Ascending aorta (tissue), 2 donors: Measurements from ENCODE around the gene ABCC10. TPM values are rescaled to one million over a fixed set of nuclear protein-coding genes. Genes with fewer than 3 reads are reported as not detected.

Source experiments
- DNase-seq, 2 donors: peaks; one replicate each; pipeline ENCODE4 v3.0.0-alpha.2; 2019; ENCODE audit warnings: low spot score in 2 of 2
- H3K27ac ChIP-seq, 2 donors: fragments of 200-600 bp; sonication (generic); one replicate each; pipeline ENCODE4 v1.5.1; 2016 to 2017; ENCODE audit warnings: mild to moderate bottlenecking in 1 of 2
- H3K27me3 ChIP-seq: fragments of 200-600 bp; sonication (generic); one replicate; pipeline ENCODE4 v1.5.1; 2017
- H3K36me3 ChIP-seq, 2 donors: fragments of 200-600 bp; sonication (generic); one replicate each; pipeline ENCODE4 v1.5.1; 2016
- H3K4me1 ChIP-seq, 2 donors: fragments of 200-600 bp; sonication (generic); one replicate each; pipeline ENCODE4 v1.5.1; 2016 to 2017; ENCODE audit warnings: mild to moderate bottlenecking in 1 of 2
- H3K4me3 ChIP-seq, 2 donors: fragments of 200-600 bp; sonication (generic); one replicate each; pipeline ENCODE4 v1.5.1; 2016 to 2017; ENCODE audit warnings: mild to moderate bottlenecking in 1 of 2
- H3K9me3 ChIP-seq, 2 donors: fragments of 200-600 bp; sonication (generic); one replicate each; pipeline ENCODE4 v1.5.1; 2016
- CTCF ChIP-seq, 3 experiments: fragments of 200-600 bp in 2 of 3; fragments of 450-650 bp in 1 of 3; sonication (generic) in 2 of 3; IDR thresholded peaks; one replicate each; pipeline ENCODE4 v1.5.1; 2016 to 2019; ENCODE audit warnings: antibody characterized with exemption in 3 of 3, mild to moderate bottlenecking in 1 of 3, moderate library complexity in 1 of 3
- intact Hi-C: fragments of 100-400 bp; cut with DNase I; formaldehyde crosslinking; loops from one replicate; pipeline ENCODE4 v1.15.1; 2023
- total RNA-seq: library from RNA; depleted of rRNA; stranded (reverse); fragments of >200 nt; gene quantifications from one replicate; pipeline ENCODE4 v1.1.0, GENCODE V29; 2016

The ABCC10 gene
- total RNA-seq, 1 donor from 2014 or later, result 4.6 TPM

- intact Hi-C loops, result loop anchor here (1.0 to 2.0 kb wide), 3 partner anchors 50 to 90 kb away; partner anchors contain the start of genes POLR1C, TJAP1, YIPF3 and ZNF318
- no peaks in the 10 kb centered on the region for H3K27me3 ChIP-seq
- H3K36me3 ChIP-seq, result peaks cover 2 to 5% of the 10 kb centered on the region in 2 donors
- TF ChIP-seq CTCF (IDR thresholded peaks at IDR 0.05), result no peak
- no peak for DNase-seq
- H3K9me3 ChIP-seq, result no peaks in the 10 kb centered on the region
- peak overlapping the region; percentile 79 to 89 for H3K4me3 ChIP-seq
- H3K27ac ChIP-seq, result peak overlapping the region; percentile 69 to 87
- peaks cover 3 to 17% of the 10 kb centered on the region in 2 donors for H3K4me1 ChIP-seq
Measured at GRCh38 chr6:43426928-43427405, 374 bp upstream of the ABCC10 start.

DNA sequence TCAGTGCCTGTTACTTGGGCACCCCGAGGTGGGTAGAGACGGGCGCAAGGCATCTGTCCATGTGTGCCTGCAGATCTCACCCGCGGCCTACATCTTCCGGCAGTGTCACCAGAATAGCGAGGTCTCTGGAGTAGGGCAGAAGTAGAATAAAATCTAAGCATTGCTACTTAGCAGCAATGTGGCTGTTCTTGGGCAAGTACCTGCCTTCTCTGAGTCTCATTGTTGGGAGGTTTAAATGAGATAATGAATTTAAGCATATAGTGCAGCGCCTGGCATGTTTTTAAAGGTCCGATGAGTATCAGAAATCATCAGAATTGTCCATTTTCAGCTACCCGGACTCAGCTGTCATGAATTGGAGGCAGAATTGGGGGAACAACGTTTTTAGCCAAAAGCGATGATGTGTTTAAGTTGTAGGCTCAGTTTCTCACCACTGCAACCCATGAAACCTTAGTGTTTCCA lies 800 bp downstream of the ABCC10 start:
- no peak for TF ChIP-seq CTCF (IDR thresholded peaks at IDR 0.05)
- H3K27ac ChIP-seq, result peak overlapping the region; percentile 80 to 87
- peaks cover 3 to 17% of the 10 kb centered on the region in 2 donors for H3K4me1 ChIP-seq
- peak in 1 of 2 donors; percentile 62 for DNase-seq
- intact Hi-C loops, result no loop called here
- no peaks in the 10 kb centered on the region for H3K9me3 ChIP-seq
- H3K36me3 ChIP-seq, result peaks cover 6 to 8% of the 10 kb centered on the region in 2 donors
- peak overlapping the region; percentile 79 to 89 for H3K4me3 ChIP-seq
- H3K27me3 ChIP-seq, result no peaks in the 10 kb centered on the region

DNA sequence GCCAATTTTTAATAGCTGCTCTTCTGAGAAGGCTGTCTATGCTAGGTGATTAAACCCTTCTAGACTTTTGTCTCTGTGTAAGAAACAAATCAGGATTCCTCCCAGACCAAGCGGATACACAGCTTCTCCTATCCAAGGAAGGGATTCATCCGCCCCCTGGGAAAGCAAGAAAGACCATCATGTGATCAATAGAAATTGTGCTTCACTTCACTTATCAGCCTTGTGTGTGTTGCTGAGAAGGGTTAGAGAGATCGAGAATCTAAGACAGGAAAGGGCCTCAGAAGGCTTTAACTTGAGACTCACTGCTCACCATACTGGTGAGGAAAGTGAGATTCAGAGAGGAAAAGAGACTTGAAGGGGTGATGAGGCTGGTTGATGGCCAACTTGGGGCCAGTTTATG lies 1.5 kb downstream of the ABCC10 start:
- peak overlapping the region in 1 of 2 donors; percentile 80 for H3K27ac ChIP-seq

GRCh38 chr6:43432009-43432945 lies 4.9 kb downstream of the ABCC10 start:
- Histone ChIP-seq H3K27ac (no peak overlapping the region), H3K9me3 (no peaks in the 10 kb centered on the region), H3K36me3 (peaks cover 12 to 14% of the 10 kb centered on the region in 2 donors), H3K27me3 (no peaks in the 10 kb centered on the region), H3K4me1 (peaks cover 3 to 29% of the 10 kb centered on the region in 2 donors), H3K4me3 (no peak overlapping the region)
- no peak for TF ChIP-seq CTCF (IDR thresholded peaks at IDR 0.05)
- intact Hi-C loops, result no loop called here
- DNase-seq, result no peak

More for the DNA sequence above, 1.5 kb downstream of the ABCC10 start:
- H3K4me1 ChIP-seq, result peaks cover 3 to 17% of the 10 kb centered on the region in 2 donors
- H3K9me3 ChIP-seq, result no peaks in the 10 kb centered on the region
- intact Hi-C loops, result no loop called here
- H3K4me3 ChIP-seq, result peak overlapping the region; percentile 79 to 89
- no peak for TF ChIP-seq CTCF (IDR thresholded peaks at IDR 0.05)
- peaks cover 6 to 8% of the 10 kb centered on the region in 2 donors for H3K36me3 ChIP-seq
- DNase-seq, result no peak
- H3K27me3 ChIP-seq, result no peaks in the 10 kb centered on the region

GRCh38 chr6:43433148-43433547 lies 5.8 kb downstream of the ABCC10 start:
- intact Hi-C loops, result no loop called here
- Histone ChIP-seq H3K4me3 (no peak overlapping the region), H3K9me3 (no peaks in the 10 kb centered on the region), H3K27me3 (no peaks in the 10 kb centered on the region), H3K36me3 (peaks cover 12 to 14% of the 10 kb centered on the region in 2 donors), H3K27ac (no peak overlapping the region), H3K4me1 (peaks cover 3 to 28% of the 10 kb centered on the region in 2 donors)
- DNase-seq, result no peak
- no peak for TF ChIP-seq CTCF (IDR thresholded peaks at IDR 0.05)
